Neural crest cell (in vitro differentiated cells): ENCODE results near the gene CEP135. TPM values are rescaled to one million over a fixed set of nuclear protein-coding genes. Genes with fewer than 3 reads are reported as not detected.
"Not testable (repeated sequence)": the region's sequence is repeated elsewhere in the genome, so short reads cannot be mapped to it uniquely, and the experiment has no call there.

Experiments used
- DNase-seq: peaks from one replicate; pipeline ENCODE4 v3.0.0; 2021; ENCODE audit warnings: low read depth, mixed read lengths, low spot score
- H3K27ac Mint-ChIP-seq: one replicate; pipeline ENCODE4 v1.8.0; 2021; ENCODE audit warnings: mild to moderate bottlenecking, mixed read lengths; ENCODE audit not compliant: unreplicated experiment
- H3K27me3 Mint-ChIP-seq: 2 replicates; pipeline ENCODE4 v1.8.0; 2021; ENCODE audit warnings: low read depth, mild to moderate bottlenecking, mixed read lengths
- H3K36me3 Mint-ChIP-seq: 2 replicates; pipeline ENCODE4 v1.8.0; 2021; ENCODE audit warnings: low read depth, mild to moderate bottlenecking, mixed read lengths
- H3K4me1 Mint-ChIP-seq: 2 replicates; pipeline ENCODE4 v1.8.0; 2021; ENCODE audit warnings: mixed read lengths
- H3K4me3 Mint-ChIP-seq: one replicate; pipeline ENCODE4 v1.8.0; 2021; ENCODE audit warnings: mild to moderate bottlenecking, mixed read lengths
- H3K9me3 Mint-ChIP-seq: 2 replicates; pipeline ENCODE4 v1.8.0; 2021; ENCODE audit warnings: mixed read lengths
- CTCF ChIP-seq: fragments of 200-600 bp; sonication (generic); conservative IDR thresholded peaks from 2 replicates; pipeline ENCODE4 v1.5.0; 2021; ENCODE audit warnings: antibody characterized with exemption, mild to moderate bottlenecking
- total RNA-seq: library from RNA; stranded (reverse); gene quantifications from 2 replicates; pipeline ENCODE4 v1.2.1, GENCODE V29; 2021

Gene CEP135
- total RNA-seq, 1 donor from 2014 or later: 16.8 TPM

- H3K4me1 Mint-ChIP-seq: peaks cover 39% of the 10 kb centered on the region
- no peak overlapping the region for H3K27ac Mint-ChIP-seq
- H3K36me3 Mint-ChIP-seq: peaks cover 28% of the 10 kb centered on the region
- H3K27me3 Mint-ChIP-seq: no peaks in the 10 kb centered on the region
- no peak for DNase-seq
- no peak overlapping the region for H3K4me3 Mint-ChIP-seq
- no peak for TF ChIP-seq CTCF
- peaks cover 16% of the 10 kb centered on the region for H3K9me3 Mint-ChIP-seq
Observed at GRCh38 chr4:56067826-56068225, 119.1 kb downstream of the CEP135 start.

GRCh38 chr4:56072730-56073129 lies 124.0 kb downstream of the CEP135 start:
- Mint-ChIP-seq H3K9me3 (peaks cover 28% of the 10 kb centered on the region), H3K36me3 (peaks cover 34% of the 10 kb centered on the region), H3K4me1 (peaks cover 50% of the 10 kb centered on the region)
- DNase-seq, H3K27me3 Mint-ChIP-seq, H3K4me3 Mint-ChIP-seq, H3K27ac Mint-ChIP-seq: not testable (repeated sequence)

- no peak for TF ChIP-seq CTCF
- Mint-ChIP-seq H3K4me3 (no peak overlapping the region), H3K27me3 (no peaks in the 10 kb centered on the region), H3K36me3 (peaks cover 11% of the 10 kb centered on the region), H3K27ac (no peak overlapping the region), H3K4me1 (peaks cover 43% of the 10 kb centered on the region), H3K9me3 (peaks cover 12% of the 10 kb centered on the region)
- no peak for DNase-seq
Observed at GRCh38 chr4:56077676-56078075, 128.9 kb downstream of the CEP135 start.

- H3K4me3 Mint-ChIP-seq: no peak overlapping the region
- TF ChIP-seq CTCF: no peak
- no peak for DNase-seq
- H3K4me1 Mint-ChIP-seq: peaks cover 42% of the 10 kb centered on the region
- peaks cover 9% of the 10 kb centered on the region for H3K9me3 Mint-ChIP-seq
- H3K36me3 Mint-ChIP-seq: peaks cover 7% of the 10 kb centered on the region
- no peak overlapping the region for H3K27ac Mint-ChIP-seq
- H3K27me3 Mint-ChIP-seq: no peaks in the 10 kb centered on the region
Observed at GRCh38 chr4:56078866-56079265, 130.1 kb downstream of the CEP135 start.

- H3K36me3 Mint-ChIP-seq: no peaks in the 10 kb centered on the region
- no peak overlapping the region for H3K27ac Mint-ChIP-seq
- peaks cover 3% of the 10 kb centered on the region for H3K9me3 Mint-ChIP-seq
- TF ChIP-seq CTCF: no peak
- peaks cover 30% of the 10 kb centered on the region for H3K4me1 Mint-ChIP-seq
- H3K4me3 Mint-ChIP-seq: no peak overlapping the region
- H3K27me3 Mint-ChIP-seq: no peaks in the 10 kb centered on the region
- no peak for DNase-seq
Observed at GRCh38 chr4:56080384-56080783, 131.6 kb downstream of the CEP135 start.

- H3K9me3 Mint-ChIP-seq: no peaks in the 10 kb centered on the region
- H3K27ac Mint-ChIP-seq: no peak overlapping the region
- no peak overlapping the region for H3K4me3 Mint-ChIP-seq
- no peaks in the 10 kb centered on the region for H3K27me3 Mint-ChIP-seq
- DNase-seq: no peak
- peaks cover 16% of the 10 kb centered on the region for H3K4me1 Mint-ChIP-seq
- TF ChIP-seq CTCF: no peak
- H3K36me3 Mint-ChIP-seq: no peaks in the 10 kb centered on the region
Observed at GRCh38 chr4:56082829-56083228, 134.1 kb downstream of the CEP135 start.

Other genes with a start within 250 kb of the CEP135 start
- not detected in 2 replicates for gene EXOC1L, start 129.2 kb upstream of the CEP135 start, total RNA-seq
- 25.9 and 27.3 TPM in 2 replicates for gene EXOC1, start 95.3 kb upstream of the CEP135 start, total RNA-seq